ENCODE measurements around the gene GPBAR1. TPM values are rescaled to one million over a fixed set of nuclear protein-coding genes. Genes with fewer than 3 reads are reported as not detected.

The GPBAR1 gene
- total RNA-seq, 1 donor from 2014 or later, result 1.6 TPM

GRCh38 chr2:218265626-218266025 is 4.8 kb downstream of the GPBAR1 start:
- H3K4me3 Mint-ChIP-seq (ENCODE audit: unreplicated experiment), result no peak overlapping the region
- H3K27me3 Mint-ChIP-seq (ENCODE audit: unreplicated experiment), result peaks cover 10% of the 10 kb centered on the region
- no peak for DNase-seq
- H3K36me3 Mint-ChIP-seq (ENCODE audit: unreplicated experiment), result peaks cover 4% of the 10 kb centered on the region
- H3K27ac Mint-ChIP-seq (ENCODE audit: unreplicated experiment), result no peak overlapping the region
- H3K9me3 Mint-ChIP-seq (ENCODE audit: unreplicated experiment), result peaks cover 2% of the 10 kb centered on the region
- H3K4me1 Mint-ChIP-seq (ENCODE audit: low read depth, unreplicated experiment), result peaks cover 13% of the 10 kb centered on the region
- no peak for TF ChIP-seq CTCF (IDR thresholded peaks at IDR 0.05; ENCODE audit: partially characterized antibody, unreplicated experiment)

GRCh38 chr2:218266316-218266979 is 5.6 kb downstream of the GPBAR1 start:
- peaks cover 8% of the 10 kb centered on the region for H3K27me3 Mint-ChIP-seq (ENCODE audit: unreplicated experiment)
- no peak for DNase-seq
- peaks cover 4% of the 10 kb centered on the region for H3K36me3 Mint-ChIP-seq (ENCODE audit: unreplicated experiment)
- TF ChIP-seq CTCF (IDR thresholded peaks at IDR 0.05; ENCODE audit: partially characterized antibody, unreplicated experiment), result no peak
- no peak overlapping the region for H3K27ac Mint-ChIP-seq (ENCODE audit: unreplicated experiment)
- peaks cover 2% of the 10 kb centered on the region for H3K9me3 Mint-ChIP-seq (ENCODE audit: unreplicated experiment)
- H3K4me1 Mint-ChIP-seq (ENCODE audit: low read depth, unreplicated experiment), result peaks cover 10% of the 10 kb centered on the region
- H3K4me3 Mint-ChIP-seq (ENCODE audit: unreplicated experiment), result no peak overlapping the region

GRCh38 chr2:218267259-218267658 is 6.4 kb downstream of the GPBAR1 start:
- no peak overlapping the region for H3K4me3 Mint-ChIP-seq (ENCODE audit: unreplicated experiment)
- H3K36me3 Mint-ChIP-seq (ENCODE audit: unreplicated experiment), result peaks cover 4% of the 10 kb centered on the region
- H3K27me3 Mint-ChIP-seq (ENCODE audit: unreplicated experiment), result peaks cover 7% of the 10 kb centered on the region
- TF ChIP-seq CTCF (IDR thresholded peaks at IDR 0.05; ENCODE audit: partially characterized antibody, unreplicated experiment), result no peak
- peaks cover 2% of the 10 kb centered on the region for H3K9me3 Mint-ChIP-seq (ENCODE audit: unreplicated experiment)
- peak overlapping the region; percentile 22 for H3K27ac Mint-ChIP-seq (ENCODE audit: unreplicated experiment)
- H3K4me1 Mint-ChIP-seq (ENCODE audit: low read depth, unreplicated experiment), result peaks cover 10% of the 10 kb centered on the region
- DNase-seq, result no peak

GRCh38 chr2:218269900-218270720 is 9.3 kb downstream of the GPBAR1 start, which contains the start of the genes AAMP and PNKD:
AAMP (minus strand) TSS chr2:218270137; CDS start chr2:218270086, 51 bp downstream.
PNKD (plus strand) TSS chr2:218270519; CDS start chr2:218270536, 17 bp downstream.
- TF ChIP-seq CTCF (IDR thresholded peaks at IDR 0.05; ENCODE audit: partially characterized antibody, unreplicated experiment), result no peak
- Mint-ChIP-seq H3K36me3 (ENCODE audit: unreplicated experiment) (no peaks in the 10 kb centered on the region), H3K4me1 (ENCODE audit: low read depth, unreplicated experiment) (peaks cover 21% of the 10 kb centered on the region), H3K27me3 (ENCODE audit: unreplicated experiment) (peaks cover 10% of the 10 kb centered on the region), H3K27ac (ENCODE audit: unreplicated experiment) (peak within 1 kb of the TSS; percentile 71), H3K9me3 (ENCODE audit: unreplicated experiment) (peaks cover 9% of the 10 kb centered on the region), H3K4me3 (ENCODE audit: unreplicated experiment) (peak within 1 kb of the TSS; percentile 89)
- peak; percentile 100 for DNase-seq
